Lower leg skin (tissue), 4 donors: ENCODE measurements around the gene WDPCP. TPM values are rescaled to one million over a fixed set of nuclear protein-coding genes. Genes with fewer than 3 reads are reported as not detected.

Experiments
- DNase-seq, 2 donors: peaks; one replicate each; pipeline ENCODE4 v3.0.0-alpha.2; 2019; ENCODE audit warnings: low spot score in 2 of 2
- H3K4me3 ChIP-seq: fragments of 200-600 bp; sonication (generic); 2 replicates; pipeline ENCODE4 v1.5.1; 2017; ENCODE audit warnings: mild to moderate bottlenecking, low read depth; ENCODE audit not compliant: poor library complexity, severe bottlenecking
- CTCF ChIP-seq, 3 donors: fragments of 450-650 bp; IDR thresholded peaks; one replicate each; pipeline ENCODE4 v1.5.1; 2016; ENCODE audit warnings: antibody characterized with exemption in 3 of 3, mild to moderate bottlenecking in 3 of 3, moderate library complexity in 2 of 3
- POLR2A ChIP-seq, 2 donors: fragments of 450-650 bp; IDR thresholded peaks; one replicate each; pipeline ENCODE4 v1.6.1; 2016 to 2017; ENCODE audit warnings: antibody characterized with exemption in 2 of 2, mild to moderate bottlenecking in 1 of 2, moderate library complexity in 1 of 2
- WGBS, 2 donors: methylation state at CpG; one replicate each; pipeline ENCODE4 v1.1.5; 2018; 5-methylcytosine and 5-hydroxymethylcytosine counted together
- intact Hi-C: fragments of 100-400 bp; cut with DNase I; formaldehyde crosslinking; loops from one replicate; pipeline ENCODE4 v1.15.0; 2023; ENCODE audit warnings: low total_unique reads
- total RNA-seq, 4 donors: library from RNA; depleted of rRNA; stranded (reverse); fragments of >200 nt; gene quantifications; one replicate each; pipeline ENCODE4 v1.1.0, GENCODE V29; 2016

WDPCP gene
- total RNA-seq, 4 donors from 2014 or later, result 4.5 to 10.2 (median 5.5) TPM

DNA sequence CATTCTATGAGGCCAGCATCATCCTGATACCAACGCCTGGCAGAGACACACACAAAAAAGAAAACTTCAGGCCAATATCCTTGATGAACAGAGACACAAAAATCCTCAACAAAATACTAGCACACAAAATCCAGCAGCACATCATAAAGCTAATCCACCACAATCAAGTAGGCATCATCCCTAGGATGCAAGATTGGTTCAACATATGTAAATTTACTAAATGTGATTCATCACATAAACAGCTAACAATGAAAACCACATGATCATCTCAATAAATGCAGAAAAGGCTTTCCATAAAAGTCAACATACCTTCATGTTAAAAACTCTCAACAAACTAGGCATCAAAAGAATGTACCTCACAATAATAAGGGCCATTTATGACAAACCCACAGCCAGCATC, 65.3 kb downstream of the WDPCP start:
- 86 to 100% methylated on average over 1 of the region's 1 CpG for WGBS, 2 donors
- TF ChIP-seq POLR2A (IDR thresholded peaks at IDR 0.05), result no peak
- TF ChIP-seq CTCF (IDR thresholded peaks at IDR 0.05), result no peak
- intact Hi-C loops, result no loop called here
- no peak overlapping the region for H3K4me3 ChIP-seq
- no peak for DNase-seq

- H3K4me3 ChIP-seq, result no peak overlapping the region
- WGBS, 2 donors, result 88 to 100% methylated on average over 1 of the region's 1 CpG
- DNase-seq, result no peak
- TF ChIP-seq CTCF (IDR thresholded peaks at IDR 0.05) (no peak), POLR2A (IDR thresholded peaks at IDR 0.05) (no peak)
- intact Hi-C loops, result no loop called here
Measured at GRCh38 chr2:63520793-63521192, 67.5 kb downstream of the WDPCP start.

GRCh38 chr2:63514781-63515180, 73.5 kb downstream of the WDPCP start:
- intact Hi-C loops, result loop anchor here (10.0 kb wide), 1 partner anchor 70 kb away; no protein-coding TSS in a partner anchor

DNA sequence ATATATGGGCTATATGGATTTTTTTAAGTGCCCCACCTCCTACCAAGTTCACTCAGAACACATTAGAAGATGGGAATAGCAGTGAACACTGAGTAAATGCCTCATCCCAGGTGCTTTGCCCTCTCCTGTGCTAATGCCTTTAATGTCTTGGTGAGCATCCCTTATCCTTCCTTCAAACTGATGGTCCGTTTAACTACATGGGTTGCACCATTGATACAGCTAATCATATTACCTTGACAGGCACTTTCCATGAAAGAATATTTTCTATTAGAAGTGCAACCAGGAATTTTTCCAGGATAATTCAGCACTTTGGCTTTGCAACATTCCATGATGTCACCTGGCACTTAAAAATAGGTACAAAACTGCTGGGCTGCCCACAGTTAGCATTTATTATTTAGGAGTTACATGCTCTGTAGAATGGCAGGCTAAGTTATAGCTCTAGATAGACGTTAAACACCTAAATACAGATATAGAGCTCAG, 74.0 kb downstream of the WDPCP start:
- 60 to 64% methylated on average over 2 of the region's 2 CpGs for WGBS, 2 donors
- no peak overlapping the region for H3K4me3 ChIP-seq
- no peak for TF ChIP-seq CTCF (IDR thresholded peaks at IDR 0.05)
- TF ChIP-seq POLR2A (IDR thresholded peaks at IDR 0.05), result no peak
- no peak for DNase-seq
- intact Hi-C loops, result loop anchor here (10.0 kb wide), 1 partner anchor 69 kb away; no protein-coding TSS in a partner anchor

More at GRCh38 chr2:63514781-63515180, 73.5 kb downstream of the WDPCP start:
- no peak for TF ChIP-seq POLR2A (IDR thresholded peaks at IDR 0.05)
- TF ChIP-seq CTCF (IDR thresholded peaks at IDR 0.05), result no peak
- no peak for DNase-seq
- no peak overlapping the region for H3K4me3 ChIP-seq

DNA sequence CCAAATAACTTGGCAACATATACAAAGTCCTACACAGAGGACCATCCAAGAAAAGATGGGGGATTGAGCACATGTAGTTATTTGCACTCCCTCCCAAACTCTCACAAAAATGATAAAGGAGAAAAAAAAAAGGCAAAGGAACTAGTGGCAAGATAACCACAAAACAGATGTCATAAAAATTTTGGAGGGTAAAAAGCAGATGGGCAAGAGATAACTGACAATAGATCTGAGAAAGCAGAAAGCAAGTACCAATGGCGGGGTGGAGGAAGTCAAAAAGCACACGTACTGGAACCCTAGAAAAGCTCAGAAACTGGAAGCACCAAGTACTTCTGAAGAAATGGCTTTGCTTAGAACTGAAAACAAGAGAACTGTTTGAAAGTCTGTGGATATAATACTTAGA, 82.0 kb downstream of the WDPCP start:
- DNase-seq, result no peak
- TF ChIP-seq POLR2A (IDR thresholded peaks at IDR 0.05) (no peak), CTCF (IDR thresholded peaks at IDR 0.05) (no peak)
- WGBS, 2 donors, result 80 to 86% methylated on average over 2 of the region's 2 CpGs
- H3K4me3 ChIP-seq, result no peak overlapping the region
- intact Hi-C loops, result no loop called here

DNA sequence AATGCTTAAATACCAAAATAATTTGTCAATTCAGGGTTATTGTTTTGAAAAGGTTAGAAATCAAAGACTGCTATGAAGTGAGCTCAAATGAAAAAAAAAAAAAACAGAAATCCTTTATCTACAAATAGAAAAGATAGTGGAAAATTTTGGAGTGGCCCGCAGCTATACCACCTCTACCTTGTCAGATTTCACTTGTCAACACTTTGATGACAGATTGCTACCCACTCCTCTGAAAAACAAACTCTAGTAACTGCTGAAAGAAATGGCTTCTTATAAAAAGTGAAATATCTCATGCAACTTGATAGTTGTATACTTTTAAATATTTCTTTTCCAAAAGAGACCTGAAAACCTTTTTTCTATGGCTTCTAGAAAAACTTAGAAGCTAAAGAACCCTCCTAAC, 84.5 kb downstream of the WDPCP start:
- no peak overlapping the region for H3K4me3 ChIP-seq
- DNase-seq, result no peak
- no peak for TF ChIP-seq CTCF (IDR thresholded peaks at IDR 0.05)
- no peak for TF ChIP-seq POLR2A (IDR thresholded peaks at IDR 0.05)
- intact Hi-C loops, result no loop called here
- WGBS, 2 donors, result 96 to 100% methylated on average over 1 of the region's 1 CpG
